ENCODE data around the gene EIF4EBP3.

EIF4EBP3 gene

GRCh38 chr5:140547508-140548299, at the start of gene EIF4EBP3:
EIF4EBP3 (plus strand) TSS chr5:140547662; CDS start chr5:140547738, 76 bp downstream.
- peak within 1 kb of the TSS; percentile 51 for H3K4me3 ChIP-seq (ENCODE audit: low read length)
- TF ChIP-seq CTCF (conservative IDR thresholded peaks at IDR 0.05; ENCODE audit: low read depth, low read length), result peak; percentile 45
- DNase-seq (ENCODE audit: low read depth), result peak; percentile 87

GRCh38 chr5:140497897-140498296, 49.6 kb upstream of the EIF4EBP3 start:
- no peak for DNase-seq (ENCODE audit: low read depth)
- TF ChIP-seq CTCF (conservative IDR thresholded peaks at IDR 0.05; ENCODE audit: low read depth, low read length), result no peak
- H3K4me3 ChIP-seq (ENCODE audit: low read length), result no peak overlapping the region

- no peak for DNase-seq (ENCODE audit: low read depth)
Observed at GRCh38 chr5:140498591-140498990, 48.9 kb upstream of the EIF4EBP3 start.

GRCh38 chr5:140502834-140503233, 44.6 kb upstream of the EIF4EBP3 start:
- no peak overlapping the region for H3K4me3 ChIP-seq (ENCODE audit: low read length)
- DNase-seq (ENCODE audit: low read depth), result no peak
- TF ChIP-seq CTCF (conservative IDR thresholded peaks at IDR 0.05; ENCODE audit: low read depth, low read length), result no peak

More at GRCh38 chr5:140498591-140498990, 48.9 kb upstream of the EIF4EBP3 start:
- no peak overlapping the region for H3K4me3 ChIP-seq (ENCODE audit: low read length)
- no peak for TF ChIP-seq CTCF (conservative IDR thresholded peaks at IDR 0.05; ENCODE audit: low read depth, low read length)

GRCh38 chr5:140509898-140510297, 37.6 kb upstream of the EIF4EBP3 start:
- no peak for TF ChIP-seq CTCF (conservative IDR thresholded peaks at IDR 0.05; ENCODE audit: low read depth, low read length)

GRCh38 chr5:140513124-140513523, 34.3 kb upstream of the EIF4EBP3 start:
- no peak for DNase-seq (ENCODE audit: low read depth)
- TF ChIP-seq CTCF (conservative IDR thresholded peaks at IDR 0.05; ENCODE audit: low read depth, low read length), result no peak
- H3K4me3 ChIP-seq (ENCODE audit: low read length), result no peak overlapping the region

More at GRCh38 chr5:140509898-140510297, 37.6 kb upstream of the EIF4EBP3 start:
- no peak for DNase-seq (ENCODE audit: low read depth)
- no peak overlapping the region for H3K4me3 ChIP-seq (ENCODE audit: low read length)

GRCh38 chr5:140524003-140524402, 23.5 kb upstream of the EIF4EBP3 start:
- TF ChIP-seq CTCF (conservative IDR thresholded peaks at IDR 0.05; ENCODE audit: low read depth, low read length), result no peak
- no peak for DNase-seq (ENCODE audit: low read depth)

More at GRCh38 chr5:140524003-140524402, 23.5 kb upstream of the EIF4EBP3 start:
- no peak overlapping the region for H3K4me3 ChIP-seq (ENCODE audit: low read length)

All from retinal pigment epithelial cell (primary cell).